Measurements from ENCODE around the gene AP3S2. TPM values are rescaled to one million over a fixed set of nuclear protein-coding genes. Genes with fewer than 3 reads are reported as not detected.

Gene AP3S2
- total and polyA plus RNA-seq, 2 of the 13 experiments (the other 11 are each of a cell fraction or from before 2014, with no cell fraction given) = 17.6 to 44.4 TPM

- TF ChIP-seq, protein P1, sequence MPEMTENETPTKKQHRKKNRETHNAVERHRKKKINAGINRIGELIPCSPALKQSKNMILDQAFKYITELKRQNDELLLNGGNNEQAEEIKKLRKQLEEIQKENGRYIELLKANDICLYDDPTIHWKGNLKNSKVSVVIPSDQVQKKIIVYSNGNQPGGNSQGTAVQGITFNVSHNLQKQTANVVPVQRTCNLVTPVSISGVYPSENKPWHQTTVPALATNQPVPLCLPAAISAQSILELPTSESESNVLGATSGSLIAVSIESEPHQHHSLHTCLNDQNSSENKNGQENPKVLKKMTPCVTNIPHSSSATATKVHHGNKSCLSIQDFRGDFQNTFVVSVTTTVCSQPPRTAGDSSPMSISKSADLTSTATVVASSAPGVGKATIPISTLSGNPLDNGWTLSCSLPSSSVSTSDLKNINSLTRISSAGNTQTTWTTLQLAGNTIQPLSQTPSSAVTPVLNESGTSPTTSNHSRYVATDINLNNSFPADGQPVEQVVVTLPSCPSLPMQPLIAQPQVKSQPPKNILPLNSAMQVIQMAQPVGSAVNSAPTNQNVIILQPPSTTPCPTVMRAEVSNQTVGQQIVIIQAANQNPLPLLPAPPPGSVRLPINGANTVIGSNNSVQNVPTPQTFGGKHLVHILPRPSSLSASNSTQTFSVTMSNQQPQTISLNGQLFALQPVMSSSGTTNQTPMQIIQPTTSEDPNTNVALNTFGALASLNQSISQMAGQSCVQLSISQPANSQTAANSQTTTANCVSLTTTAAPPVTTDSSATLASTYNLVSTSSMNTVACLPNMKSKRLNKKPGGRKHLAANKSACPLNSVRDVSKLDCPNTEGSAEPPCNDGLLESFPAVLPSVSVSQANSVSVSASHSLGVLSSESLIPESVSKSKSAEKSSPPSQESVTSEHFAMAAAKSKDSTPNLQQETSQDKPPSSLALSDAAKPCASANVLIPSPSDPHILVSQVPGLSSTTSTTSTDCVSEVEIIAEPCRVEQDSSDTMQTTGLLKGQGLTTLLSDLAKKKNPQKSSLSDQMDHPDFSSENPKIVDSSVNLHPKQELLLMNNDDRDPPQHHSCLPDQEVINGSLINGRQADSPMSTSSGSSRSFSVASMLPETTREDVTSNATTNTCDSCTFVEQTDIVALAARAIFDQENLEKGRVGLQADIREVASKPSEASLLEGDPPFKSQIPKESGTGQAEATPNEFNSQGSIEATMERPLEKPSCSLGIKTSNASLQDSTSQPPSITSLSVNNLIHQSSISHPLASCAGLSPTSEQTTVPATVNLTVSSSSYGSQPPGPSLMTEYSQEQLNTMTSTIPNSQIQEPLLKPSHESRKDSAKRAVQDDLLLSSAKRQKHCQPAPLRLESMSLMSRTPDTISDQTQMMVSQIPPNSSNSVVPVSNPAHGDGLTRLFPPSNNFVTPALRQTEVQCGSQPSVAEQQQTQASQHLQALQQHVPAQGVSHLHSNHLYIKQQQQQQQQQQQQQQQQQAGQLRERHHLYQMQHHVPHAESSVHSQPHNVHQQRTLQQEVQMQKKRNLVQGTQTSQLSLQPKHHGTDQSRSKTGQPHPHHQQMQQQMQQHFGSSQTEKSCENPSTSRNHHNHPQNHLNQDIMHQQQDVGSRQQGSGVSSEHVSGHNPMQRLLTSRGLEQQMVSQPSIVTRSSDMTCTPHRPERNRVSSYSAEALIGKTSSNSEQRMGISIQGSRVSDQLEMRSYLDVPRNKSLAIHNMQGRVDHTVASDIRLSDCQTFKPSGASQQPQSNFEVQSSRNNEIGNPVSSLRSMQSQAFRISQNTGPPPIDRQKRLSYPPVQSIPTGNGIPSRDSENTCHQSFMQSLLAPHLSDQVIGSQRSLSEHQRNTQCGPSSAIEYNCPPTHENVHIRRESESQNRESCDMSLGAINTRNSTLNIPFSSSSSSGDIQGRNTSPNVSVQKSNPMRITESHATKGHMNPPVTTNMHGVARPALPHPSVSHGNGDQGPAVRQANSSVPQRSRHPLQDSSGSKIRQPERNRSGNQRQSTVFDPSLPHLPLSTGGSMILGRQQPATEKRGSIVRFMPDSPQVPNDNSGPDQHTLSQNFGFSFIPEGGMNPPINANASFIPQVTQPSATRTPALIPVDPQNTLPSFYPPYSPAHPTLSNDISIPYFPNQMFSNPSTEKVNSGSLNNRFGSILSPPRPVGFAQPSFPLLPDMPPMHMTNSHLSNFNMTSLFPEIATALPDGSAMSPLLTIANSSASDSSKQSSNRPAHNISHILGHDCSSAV (CRISPR knock-in tag; IDR thresholded peaks at IDR 0.05; ENCODE audit: borderline replicate concordance) = no peak
- no peak for TF ChIP-seq FOXJ3 (CRISPR knock-in tag; IDR thresholded peaks at IDR 0.05; ENCODE audit: borderline replicate concordance)
- TF ChIP-seq NR3C1 (CRISPR knock-in tag; IDR thresholded peaks at IDR 0.05) = no peak
- no peak for TF ChIP-seq CENPX (CRISPR knock-in tag; IDR thresholded peaks at IDR 0.05)
- no peak for TF ChIP-seq KLF6 (CRISPR knock-in tag; IDR thresholded peaks at IDR 0.05)
- no peak for TF ChIP-seq EEA1 (CRISPR knock-in tag; IDR thresholded peaks at IDR 0.05; ENCODE audit: borderline replicate concordance)
- no peak for TF ChIP-seq SNRNP70 (IDR thresholded peaks at IDR 0.05; ENCODE audit: low read depth, low read length)
- TF ChIP-seq ZNF10 (CRISPR knock-in tag; IDR thresholded peaks at IDR 0.05; ENCODE audit: borderline replicate concordance, low read depth) = no peak
- no peak for TF ChIP-seq SP2 (CRISPR knock-in tag; IDR thresholded peaks at IDR 0.05)
- no peak for TF ChIP-seq GABPB1 (CRISPR knock-in tag; IDR thresholded peaks at IDR 0.05)
- TF ChIP-seq TSC22D2 (CRISPR knock-in tag; IDR thresholded peaks at IDR 0.05; ENCODE audit: borderline replicate concordance) = no peak
- TF ChIP-seq ZNF747 (CRISPR knock-in tag; IDR thresholded peaks at IDR 0.05; ENCODE audit: borderline replicate concordance) = no peak
- no peak for TF ChIP-seq MTF1 (CRISPR knock-in tag; IDR thresholded peaks at IDR 0.05)
- TF ChIP-seq ZMYM4 (CRISPR knock-in tag; IDR thresholded peaks at IDR 0.05) = no peak
- no peak for TF ChIP-seq ZZZ3 (CRISPR knock-in tag; IDR thresholded peaks at IDR 0.05; ENCODE audit: borderline replicate concordance)
- no peak for TF ChIP-seq ZNF124 (CRISPR knock-in tag; IDR thresholded peaks at IDR 0.05)
- no peak for TF ChIP-seq ZBTB21 (CRISPR knock-in tag; IDR thresholded peaks at IDR 0.05)
- TF ChIP-seq ZMYM3 (CRISPR knock-in tag; IDR thresholded peaks at IDR 0.05) = peak; percentile 38; the same call in 1 of the 2 replicates
- TF ChIP-seq GATAD2A (CRISPR knock-in tag; IDR thresholded peaks at IDR 0.05) = peak; percentile 77
- no peak for TF ChIP-seq GPBP1L1 (CRISPR knock-in tag; IDR thresholded peaks at IDR 0.05)
- TF ChIP-seq HBP1 (CRISPR knock-in tag; IDR thresholded peaks at IDR 0.05; ENCODE audit: low read depth) = no peak
- no peak for TF ChIP-seq ZNF3 (CRISPR knock-in tag; IDR thresholded peaks at IDR 0.05)
- TF ChIP-seq ZNF674 (CRISPR knock-in tag; IDR thresholded peaks at IDR 0.05; ENCODE audit: low read depth) = no peak
Observed at GRCh38 chr15:89857673-89858072, 36.1 kb downstream of the AP3S2 start (continued).

Measured in HepG2 (cell line).